HAP-1 (cell line): ENCODE results near the gene PSORS1C2.

Experiments
- DNase-seq, 2 experiments: peaks; one replicate each; pipeline ENCODE4 v3.0.0-alpha.2; 2016 to 2020; ENCODE audit warnings: low spot score in 2 of 2
- H3K27me3 ChIP-seq: fragments of 250-450 bp; sonication (Bioruptor Pico); 2 replicates; pipeline ENCODE4 v1.5.1; 2020; ENCODE audit warnings: low read depth, mild to moderate bottlenecking, moderate library complexity
- H3K36me3 ChIP-seq: fragments of 250-450 bp; sonication (Bioruptor Pico); replicated peaks from 2 replicates; pipeline ENCODE4 v1.5.1; 2020; ENCODE audit warnings: mild to moderate bottlenecking
- H3K4me1 ChIP-seq: fragments of 250-450 bp; sonication (Bioruptor Pico); 2 replicates; pipeline ENCODE4 v1.5.1; 2020; ENCODE audit warnings: mild to moderate bottlenecking
- H3K4me3 ChIP-seq: fragments of 250-450 bp; sonication (Bioruptor Pico); 2 replicates; pipeline ENCODE4 v1.5.1; 2020; ENCODE audit warnings: mild to moderate bottlenecking, moderate library complexity
- H3K9me3 ChIP-seq: fragments of 250-450 bp; sonication (Bioruptor Pico); 2 replicates; pipeline ENCODE4 v1.5.1; 2020; ENCODE audit warnings: mild to moderate bottlenecking, moderate library complexity
- in situ Hi-C: fragments of 300-500 bp; cut with MboI; formaldehyde crosslinking; loops from 3 replicates; pipeline ENCODE4 v1.14.3; 2020; ENCODE audit warnings: low sequenced_read_pairs, inconsistent platforms, mixed read lengths

Gene PSORS1C2

GRCh38 chr6:31103136-31103535 is 35.7 kb downstream of the PSORS1C2 start:
- Histone ChIP-seq H3K27me3 (no peaks in the 10 kb centered on the region), H3K4me1 (peaks cover 6% of the 10 kb centered on the region), H3K4me3 (no peak overlapping the region), H3K36me3 (no peaks in the 10 kb centered on the region), H3K9me3 (no peaks in the 10 kb centered on the region)
- in situ Hi-C loops: no loop called here
- DNase-seq: no peak

GRCh38 chr6:31098449-31098938 is 40.4 kb downstream of the PSORS1C2 start:
- peaks cover 17% of the 10 kb centered on the region for H3K4me1 ChIP-seq
- no peak overlapping the region for H3K4me3 ChIP-seq
- in situ Hi-C loops: loop anchor here (25.0 kb wide), 1 partner anchor 611 kb away; the partner anchor contains the start of gene HLA-E
- no peaks in the 10 kb centered on the region for H3K36me3 ChIP-seq
- no peaks in the 10 kb centered on the region for H3K27me3 ChIP-seq
- no peak for DNase-seq
- H3K9me3 ChIP-seq: no peaks in the 10 kb centered on the region

- H3K27me3 ChIP-seq: no peaks in the 10 kb centered on the region
- peaks cover 29% of the 10 kb centered on the region for H3K4me1 ChIP-seq
- no peak overlapping the region for H3K4me3 ChIP-seq
- no peak for DNase-seq
- H3K36me3 ChIP-seq: no peaks in the 10 kb centered on the region
- H3K9me3 ChIP-seq: peaks cover 3% of the 10 kb centered on the region; the same call in 1 of the 2 replicates
- in situ Hi-C loops: loop anchor here (25.0 kb wide), 1 partner anchor 609 kb away; the partner anchor contains the start of gene HLA-E
These were observed 42.2 kb downstream of the PSORS1C2 start for GRCh38 chr6:31096656-31097055.

- in situ Hi-C loops: loop anchor here (25.0 kb wide), 1 partner anchor 609 kb away; the partner anchor contains the start of gene HLA-E
- no peak overlapping the region for H3K4me3 ChIP-seq
- H3K27me3 ChIP-seq: no peaks in the 10 kb centered on the region
- H3K36me3 ChIP-seq: no peaks in the 10 kb centered on the region
- DNase-seq: no peak
- H3K4me1 ChIP-seq: peaks cover 33% of the 10 kb centered on the region
- H3K9me3 ChIP-seq: peaks cover 3% of the 10 kb centered on the region; the same call in 1 of the 2 replicates
These were observed 42.7 kb downstream of the PSORS1C2 start for GRCh38 chr6:31096215-31096614.

- Histone ChIP-seq H3K9me3 (peaks cover 3% of the 10 kb centered on the region; the same call in 1 of the 2 replicates), H3K4me3 (no peak overlapping the region), H3K27me3 (no peaks in the 10 kb centered on the region), H3K36me3 (no peaks in the 10 kb centered on the region), H3K4me1 (peaks cover 28% of the 10 kb centered on the region)
- in situ Hi-C loops: loop anchor here (25.0 kb wide), 1 partner anchor 607 kb away; the partner anchor contains the start of gene HLA-E
- no peak for DNase-seq
These were observed 44.4 kb downstream of the PSORS1C2 start for GRCh38 chr6:31094389-31094881.

GRCh38 chr6:31092769-31093505 is 45.9 kb downstream of the PSORS1C2 start:
- Histone ChIP-seq H3K27me3 (no peaks in the 10 kb centered on the region), H3K36me3 (no peaks in the 10 kb centered on the region), H3K4me1 (peaks cover 28% of the 10 kb centered on the region), H3K9me3 (peaks cover 3% of the 10 kb centered on the region; the same call in 1 of the 2 replicates), H3K4me3 (no peak overlapping the region)
- in situ Hi-C loops: loop anchor here (25.0 kb wide), 1 partner anchor 606 kb away; the partner anchor contains the start of gene HLA-E
- peak; percentile 68 to 97 for DNase-seq

- peaks cover 29% of the 10 kb centered on the region for H3K4me1 ChIP-seq
- in situ Hi-C loops: loop anchor here (25.0 kb wide), 1 partner anchor 605 kb away; the partner anchor contains the start of gene HLA-E
- peaks cover 3% of the 10 kb centered on the region; the same call in 1 of the 2 replicates for H3K9me3 ChIP-seq
- no peaks in the 10 kb centered on the region for H3K27me3 ChIP-seq
- no peaks in the 10 kb centered on the region for H3K36me3 ChIP-seq
- no peak overlapping the region for H3K4me3 ChIP-seq
- DNase-seq: no peak
These were observed 46.6 kb downstream of the PSORS1C2 start for GRCh38 chr6:31092238-31092637.

GRCh38 chr6:31091680-31092079 is 47.2 kb downstream of the PSORS1C2 start:
- Histone ChIP-seq H3K9me3 (peaks cover 3% of the 10 kb centered on the region; the same call in 1 of the 2 replicates), H3K4me1 (peaks cover 30% of the 10 kb centered on the region), H3K36me3 (no peaks in the 10 kb centered on the region), H3K4me3 (no peak overlapping the region), H3K27me3 (no peaks in the 10 kb centered on the region)
- no peak for DNase-seq
- in situ Hi-C loops: loop anchor here (25.0 kb wide), 1 partner anchor 604 kb away; the partner anchor contains the start of gene HLA-E

- no peaks in the 10 kb centered on the region for H3K27me3 ChIP-seq
- peak in 1 of 2 experiments; percentile 42 for DNase-seq
- no peaks in the 10 kb centered on the region for H3K36me3 ChIP-seq
- in situ Hi-C loops: loop anchor here (25.0 kb wide), 1 partner anchor 604 kb away; the partner anchor contains the start of gene HLA-E
- peaks cover 28% of the 10 kb centered on the region for H3K4me1 ChIP-seq
- H3K4me3 ChIP-seq: no peak overlapping the region
- H3K9me3 ChIP-seq: peaks cover 3% of the 10 kb centered on the region; the same call in 1 of the 2 replicates
These were observed 47.9 kb downstream of the PSORS1C2 start for GRCh38 chr6:31090973-31091364.

GRCh38 chr6:31090275-31090972 is 48.4 kb downstream of the PSORS1C2 start:
- Histone ChIP-seq H3K9me3 (peaks cover 3% of the 10 kb centered on the region; the same call in 1 of the 2 replicates), H3K4me3 (no peak overlapping the region), H3K4me1 (peaks cover 28% of the 10 kb centered on the region), H3K27me3 (no peaks in the 10 kb centered on the region), H3K36me3 (no peaks in the 10 kb centered on the region)
- in situ Hi-C loops: loop anchor here (25.0 kb wide), 1 partner anchor 603 kb away; the partner anchor contains the start of gene HLA-E
- DNase-seq: no peak
